ENCODE results near the gene RHBDL3. TPM values are rescaled to one million over a fixed set of nuclear protein-coding genes. Genes with fewer than 3 reads are reported as not detected.
A peak's percentile ranks its signal among the peaks of the same experiment; 100 is the strongest.
"Not testable (repeated sequence)": the region's sequence is repeated elsewhere in the genome, so short reads cannot be mapped to it uniquely, and the experiment has no call there.

Gene RHBDL3
- total and polyA plus RNA-seq, 7 experiments from 2014 or later, result 0.07 to 0.39 TPM; not detected in 5

- ChIA-PET POLR2A (interaction anchor here (2.2 kb wide), 1 partner anchor 9 kb away, joined by 11 read pairs; no protein-coding TSS in a partner anchor), CTCF (no interaction called here)
- Mint-ChIP-seq H3K4me3 (peak overlapping the region; percentile 90 to 100 (median 98)), H3K36me3 (peaks cover 7 to 21% (median 8%) of the 10 kb centered on the region in 5 donors), H3K27me3 (no peaks in the 10 kb centered on the region), H3K4me1 (peaks cover 13 to 48% (median 34%) of the 10 kb centered on the region in 7 donors), H3K27ac (peak overlapping the region; percentile 95 to 100 (median 99)), H3K9me3 (peaks cover 0 to 5% (median 0%) of the 10 kb centered on the region in 11 donors)
- no peak for ATAC-seq
- Histone ChIP-seq H3K4me3 (ENCODE audit: low read length) (peak overlapping the region; percentile 98), H3K36me3 (ENCODE audit: control insufficient read depth in 2 of 3, insufficient read depth in 3 of 3, low read length in 3 of 3) (peaks cover 5 to 17% (median 9%) of the 10 kb centered on the region in 3 experiments), H3K27me3 (ENCODE audit: control insufficient read depth in 2 of 2, insufficient read depth in 2 of 2, low read length in 2 of 2) (no peaks in the 10 kb centered on the region), H3K4me1 (ENCODE audit: control insufficient read depth in 2 of 2, insufficient read depth in 2 of 2, low read length in 2 of 2) (peaks cover 7 to 20% of the 10 kb centered on the region in 2 donors), H3K9me3 (ENCODE audit: control insufficient read depth in 2 of 3, low read length in 3 of 3) (no peaks in the 10 kb centered on the region), H3K27ac (ENCODE audit: low read depth, low read length) (peak overlapping the region; percentile 98)
- intact Hi-C loops (cut with micrococcal nuclease), result no loop called here
- no peak for DNase-seq
These were observed 83.8 kb downstream of the RHBDL3 start for GRCh38 chr17:32349503-32349853.

GRCh38 chr17:32349854-32350665 lies 84.4 kb downstream of the RHBDL3 start, which contains the start of gene ZNF207:
Gene ZNF207, plus strand, starts transcription at chr17:32350157. Its CDS starts 129 bp downstream, at chr17:32350286.
- peaks cover 5 to 22% (median 9%) of the 10 kb centered on the region in 3 experiments for H3K36me3 ChIP-seq (ENCODE audit: control insufficient read depth in 2 of 3, insufficient read depth in 3 of 3, low read length in 3 of 3)

GRCh38 chr17:32350666-32351418 lies 85.2 kb downstream of the RHBDL3 start:
- peak overlapping the region; percentile 95 to 100 (median 99) for H3K27ac Mint-ChIP-seq
- peak; percentile 34 for ATAC-seq
- DNase-seq, result peak in 7 of 9 donors; percentile 33 to 62 (median 47)
- CTCF ChIA-PET, result no interaction called here
- peaks cover 5 to 30% (median 9%) of the 10 kb centered on the region in 3 experiments for H3K36me3 ChIP-seq (ENCODE audit: control insufficient read depth in 2 of 3, insufficient read depth in 3 of 3, low read length in 3 of 3)
- POLR2A ChIA-PET, result interaction anchor here (0.9 to 2.2 kb wide), 7 partner anchors 9 to 342 kb away, joined by 4 to 11 read pairs (median 5); partner anchors contain the start of genes C17orf75, CDK5R1 and PSMD11
- peaks cover 26 to 62% (median 46%) of the 10 kb centered on the region in 7 donors for H3K4me1 Mint-ChIP-seq
- peaks cover 21 to 33% of the 10 kb centered on the region in 2 donors for H3K4me1 ChIP-seq (ENCODE audit: control insufficient read depth in 2 of 2, insufficient read depth in 2 of 2, low read length in 2 of 2)
- no peaks in the 10 kb centered on the region for H3K27me3 ChIP-seq (ENCODE audit: control insufficient read depth in 2 of 2, insufficient read depth in 2 of 2, low read length in 2 of 2)
- intact Hi-C loops (cut with micrococcal nuclease), result loop anchor here (1.0 to 5.0 kb wide), 14 partner anchors 10 to 844 kb away; partner anchors contain the start of genes PSMD11 (in 2 of the 2), RHOT1 (in 2 of the 2), UTP6 (in 2 of the 2) and LRRC37B (in 1 of the 2)
- peak overlapping the region; percentile 98 for H3K27ac ChIP-seq (ENCODE audit: low read depth, low read length)
- H3K9me3 Mint-ChIP-seq, result peaks cover 0 to 5% (median 0%) of the 10 kb centered on the region in 11 donors
- H3K4me3 Mint-ChIP-seq, result peak overlapping the region; percentile 90 to 100 (median 98)
- peak overlapping the region; percentile 98 for H3K4me3 ChIP-seq (ENCODE audit: low read length)
- H3K36me3 Mint-ChIP-seq, result peaks cover 18 to 33% (median 20%) of the 10 kb centered on the region in 5 donors
- no peaks in the 10 kb centered on the region for H3K9me3 ChIP-seq (ENCODE audit: control insufficient read depth in 2 of 3, low read length in 3 of 3)
- H3K27me3 Mint-ChIP-seq, result no peaks in the 10 kb centered on the region

More at GRCh38 chr17:32349854-32350665, 84.4 kb downstream of the RHBDL3 start, which contains the start of gene ZNF207:
- Mint-ChIP-seq H3K4me1 (peaks cover 19 to 54% (median 38%) of the 10 kb centered on the region in 7 donors), H3K27ac (peak within 1 kb of the TSS; percentile 95 to 100 (median 99)), H3K4me3 (peak within 1 kb of the TSS; percentile 90 to 100 (median 98)), H3K27me3 (no peaks in the 10 kb centered on the region), H3K36me3 (peaks cover 12 to 25% (median 13%) of the 10 kb centered on the region in 5 donors), H3K9me3 (peaks cover 0 to 5% (median 0%) of the 10 kb centered on the region in 11 donors)
- no peaks in the 10 kb centered on the region for H3K27me3 ChIP-seq (ENCODE audit: control insufficient read depth in 2 of 2, insufficient read depth in 2 of 2, low read length in 2 of 2)
- no peaks in the 10 kb centered on the region for H3K9me3 ChIP-seq (ENCODE audit: control insufficient read depth in 2 of 3, low read length in 3 of 3)
- H3K4me3 ChIP-seq (ENCODE audit: low read length), result peak within 1 kb of the TSS; percentile 98
- H3K27ac ChIP-seq (ENCODE audit: low read depth, low read length), result peak within 1 kb of the TSS; percentile 98
- POLR2A ChIA-PET, result interaction anchor here (1.1 to 2.2 kb wide), 6 partner anchors 8 to 137 kb away, joined by 4 to 11 read pairs (median 6); partner anchors contain the start of genes C17orf75, CDK5R1 and PSMD11
- intact Hi-C loops (cut with micrococcal nuclease), result loop anchor here (1.0 to 5.0 kb wide), 14 partner anchors 9 to 843 kb away; partner anchors contain the start of genes PSMD11 (in 2 of the 2), RHOT1 (in 2 of the 2), UTP6 (in 2 of the 2) and LRRC37B (in 1 of the 2)
- H3K4me1 ChIP-seq (ENCODE audit: control insufficient read depth in 2 of 2, insufficient read depth in 2 of 2, low read length in 2 of 2), result peaks cover 13 to 25% of the 10 kb centered on the region in 2 donors
- peak; percentile 85 to 95 (median 95) for DNase-seq
- ATAC-seq, result peak; percentile 100
- CTCF ChIA-PET, result no interaction called here

GRCh38 chr17:32352734-32353133 lies 87.1 kb downstream of the RHBDL3 start:
- H3K36me3 Mint-ChIP-seq, result peaks cover 18 to 39% (median 26%) of the 10 kb centered on the region in 5 donors
- POLR2A ChIA-PET, result interaction anchor here (0.6 kb wide), 1 partner anchor 101 kb away, joined by 3 read pairs; no protein-coding TSS in a partner anchor
- H3K4me1 Mint-ChIP-seq, result peaks cover 29 to 73% (median 56%) of the 10 kb centered on the region in 7 donors
- peaks cover 14 to 42% (median 15%) of the 10 kb centered on the region in 3 experiments for H3K36me3 ChIP-seq (ENCODE audit: control insufficient read depth in 2 of 3, insufficient read depth in 3 of 3, low read length in 3 of 3)
- peaks cover 32 to 45% of the 10 kb centered on the region in 2 donors for H3K4me1 ChIP-seq (ENCODE audit: control insufficient read depth in 2 of 2, insufficient read depth in 2 of 2, low read length in 2 of 2)
- DNase-seq; H3K27me3 ChIP-seq (ENCODE audit: control insufficient read depth in 2 of 2, insufficient read depth in 2 of 2, low read length in 2 of 2); H3K9me3 Mint-ChIP-seq; CTCF ChIA-PET; H3K9me3 ChIP-seq (ENCODE audit: control insufficient read depth in 2 of 3, low read length in 3 of 3); H3K27me3 Mint-ChIP-seq; ATAC-seq: not testable (repeated sequence)
- intact Hi-C loops (cut with micrococcal nuclease), result loop anchor here (5.0 kb wide), 3 partner anchors 210 to 845 kb away; partner anchors contain the start of genes RHOT1 (in 1 of the 2) and UTP6 (in 1 of the 2)
- H3K27ac Mint-ChIP-seq, result peak overlapping the region in 2 of 9 donors; percentile 24 to 57
- peak overlapping the region; percentile 10 for H3K4me3 ChIP-seq (ENCODE audit: low read length)
- H3K4me3 Mint-ChIP-seq, result peak overlapping the region; percentile 90 to 100 (median 98)
- H3K27ac ChIP-seq (ENCODE audit: low read depth, low read length), result peak overlapping the region; percentile 27

GRCh38 chr17:32355649-32356377 lies 90.2 kb downstream of the RHBDL3 start:
- H3K4me3 ChIP-seq (ENCODE audit: low read length), result no peak overlapping the region
- POLR2A ChIA-PET, result interaction anchor here (1.1 kb wide), 1 partner anchor 13 kb away, joined by 3 read pairs; no protein-coding TSS in a partner anchor
- peak overlapping the region; percentile 45 for H3K27ac ChIP-seq (ENCODE audit: low read depth, low read length)
- intact Hi-C loops (cut with micrococcal nuclease), result no loop called here
- peaks cover 41 to 42% of the 10 kb centered on the region in 2 donors for H3K4me1 ChIP-seq (ENCODE audit: control insufficient read depth in 2 of 2, insufficient read depth in 2 of 2, low read length in 2 of 2)
- H3K27me3 ChIP-seq (ENCODE audit: control insufficient read depth in 2 of 2, insufficient read depth in 2 of 2, low read length in 2 of 2), result no peaks in the 10 kb centered on the region
- H3K36me3 ChIP-seq (ENCODE audit: control insufficient read depth in 2 of 3, insufficient read depth in 3 of 3, low read length in 3 of 3), result peaks cover 22 to 57% (median 34%) of the 10 kb centered on the region in 3 experiments
- H3K9me3 ChIP-seq (ENCODE audit: control insufficient read depth in 2 of 3, low read length in 3 of 3), result no peaks in the 10 kb centered on the region
- H3K4me3 Mint-ChIP-seq, result peak overlapping the region; percentile 12 to 84 (median 68)
- no peaks in the 10 kb centered on the region for H3K27me3 Mint-ChIP-seq
- H3K9me3 Mint-ChIP-seq, result peaks cover 0 to 1% (median 0%) of the 10 kb centered on the region in 11 donors
- CTCF ChIA-PET, result no interaction called here
- peaks cover 10 to 35% (median 25%) of the 10 kb centered on the region in 5 donors for H3K36me3 Mint-ChIP-seq
- peak overlapping the region in 7 of 9 donors; percentile 2 to 81 (median 17) for H3K27ac Mint-ChIP-seq
- ATAC-seq (no peak), DNase-seq (no peak)
- H3K4me1 Mint-ChIP-seq, result peaks cover 31 to 69% (median 62%) of the 10 kb centered on the region in 7 donors
